Astrocyte (in vitro differentiated cells and primary cell): ENCODE measurements around the gene ZRANB1.

Source experiments
- EZH2 ChIP-seq: IDR thresholded peaks from 2 replicates; pipeline ENCODE4 v1.6.1; 2012; ENCODE audit warnings: mild to moderate bottlenecking, low read length, inconsistent platforms; ENCODE audit not compliant: insufficient read depth
- TF ChIP-seq, protein P1 (sequence below): IDR thresholded peaks from 2 replicates; pipeline ENCODE4 v1.5.1; 2011; ENCODE audit warnings: low read depth, mild to moderate bottlenecking, inconsistent platforms, low read length, moderate library complexity; ENCODE audit not compliant: insufficient read depth

GRCh38 chr10:125007436-125007835 lies 65.5 kb downstream of the ZRANB1 start:
- TF ChIP-seq EZH2 = no peak
- TF ChIP-seq, protein P1, sequence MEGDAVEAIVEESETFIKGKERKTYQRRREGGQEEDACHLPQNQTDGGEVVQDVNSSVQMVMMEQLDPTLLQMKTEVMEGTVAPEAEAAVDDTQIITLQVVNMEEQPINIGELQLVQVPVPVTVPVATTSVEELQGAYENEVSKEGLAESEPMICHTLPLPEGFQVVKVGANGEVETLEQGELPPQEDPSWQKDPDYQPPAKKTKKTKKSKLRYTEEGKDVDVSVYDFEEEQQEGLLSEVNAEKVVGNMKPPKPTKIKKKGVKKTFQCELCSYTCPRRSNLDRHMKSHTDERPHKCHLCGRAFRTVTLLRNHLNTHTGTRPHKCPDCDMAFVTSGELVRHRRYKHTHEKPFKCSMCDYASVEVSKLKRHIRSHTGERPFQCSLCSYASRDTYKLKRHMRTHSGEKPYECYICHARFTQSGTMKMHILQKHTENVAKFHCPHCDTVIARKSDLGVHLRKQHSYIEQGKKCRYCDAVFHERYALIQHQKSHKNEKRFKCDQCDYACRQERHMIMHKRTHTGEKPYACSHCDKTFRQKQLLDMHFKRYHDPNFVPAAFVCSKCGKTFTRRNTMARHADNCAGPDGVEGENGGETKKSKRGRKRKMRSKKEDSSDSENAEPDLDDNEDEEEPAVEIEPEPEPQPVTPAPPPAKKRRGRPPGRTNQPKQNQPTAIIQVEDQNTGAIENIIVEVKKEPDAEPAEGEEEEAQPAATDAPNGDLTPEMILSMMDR = no peak
